Neuronal stem cell (in vitro differentiated cells): ENCODE data around the gene NECAB2.

Source experiments
- DNase-seq: peaks from one replicate; pipeline ENCODE4 v3.0.0-alpha.2; 2013; ENCODE audit warnings: low spot score
- H2AFZ ChIP-seq: one replicate; pipeline ENCODE4 v1.6.1; 2013; ENCODE audit warnings: mild to moderate bottlenecking, low read length, inconsistent platforms
- H2AK5ac ChIP-seq: 2 replicates; pipeline ENCODE4 v1.6.1; 2013; ENCODE audit warnings: low read depth, mild to moderate bottlenecking, inconsistent platforms, low read length, moderate library complexity, mixed read lengths
- H2BK120ac ChIP-seq: 2 replicates; pipeline ENCODE4 v1.6.1; 2013; ENCODE audit warnings: low read depth, mild to moderate bottlenecking, inconsistent platforms, low read length, moderate library complexity, mixed read lengths
- H2BK12ac ChIP-seq: one replicate; pipeline ENCODE4 v1.6.1; 2013; ENCODE audit warnings: low read length, inconsistent platforms
- H2BK15ac ChIP-seq: 2 replicates; pipeline ENCODE4 v1.6.1; 2013; ENCODE audit warnings: mild to moderate bottlenecking, low read length, inconsistent platforms, mixed read lengths
- H2BK5ac ChIP-seq: one replicate; pipeline ENCODE4 v1.6.1; 2013; ENCODE audit warnings: inconsistent platforms, mild to moderate bottlenecking, low read length, moderate library complexity
- H3K14ac ChIP-seq: one replicate; pipeline ENCODE4 v1.6.1; 2013; ENCODE audit warnings: low read length, inconsistent platforms
- H3K18ac ChIP-seq: 2 replicates; pipeline ENCODE4 v1.6.1; 2013; ENCODE audit warnings: low read length, inconsistent platforms
- H3K23ac ChIP-seq: 2 replicates; pipeline ENCODE4 v1.6.1; 2013; ENCODE audit warnings: low read depth, mild to moderate bottlenecking, mixed read lengths, low read length, inconsistent platforms; ENCODE audit not compliant: poor library complexity
- H3K27ac ChIP-seq: replicated peaks from 3 replicates; pipeline ENCODE4 v1.5.1; 2013; ENCODE audit warnings: low read length, inconsistent platforms
- H3K27me3 ChIP-seq, 3 experiments: 2 replicates each; pipeline ENCODE4 v1.6.1; 2013; ENCODE audit warnings: low read length in 3 of 3, mild to moderate bottlenecking in 2 of 3, inconsistent platforms in 1 of 3, low read depth in 1 of 3, mixed read lengths in 1 of 3, moderate library complexity in 1 of 3; ENCODE audit not compliant: control insufficient read depth in 3 of 3, insufficient read depth in 3 of 3
- H3K36me3 ChIP-seq, 2 donors: replicated peaks in 1 of 2; 2 replicates each; pipeline ENCODE4 v1.6.1; 2013; ENCODE audit warnings: low read length in 2 of 2; ENCODE audit not compliant: control insufficient read depth in 2 of 2, insufficient read depth in 2 of 2
- H3K4ac ChIP-seq: 2 replicates; pipeline ENCODE4 v1.6.1; 2013; ENCODE audit warnings: inconsistent platforms, mild to moderate bottlenecking, low read length, moderate library complexity
- H3K4me1 ChIP-seq, 2 donors: 1 replicate in 1 of 2; 2 replicates in 1 of 2; pipeline ENCODE4 v1.6.1; 2013; ENCODE audit warnings: low read length in 2 of 2, low read depth in 1 of 2; ENCODE audit not compliant: control insufficient read depth in 2 of 2, insufficient read depth in 1 of 2
- H3K4me2 ChIP-seq: one replicate; pipeline ENCODE4 v1.6.1; 2013; ENCODE audit warnings: mild to moderate bottlenecking, low read length, inconsistent platforms; ENCODE audit not compliant: insufficient read depth, poor library complexity, severe bottlenecking
- H3K4me3 ChIP-seq, 2 donors: 2 replicates each; pipeline ENCODE4 v1.5.1; 2013; ENCODE audit warnings: low read length in 2 of 2, mild to moderate bottlenecking in 2 of 2, inconsistent platforms in 1 of 2, moderate library complexity in 1 of 2
- H3K79me1 ChIP-seq: one replicate; pipeline ENCODE4 v1.6.1; 2013; ENCODE audit warnings: low read depth, mild to moderate bottlenecking, inconsistent platforms, low read length, moderate library complexity
- H3K9ac ChIP-seq: one replicate; pipeline ENCODE4 v1.6.1; 2013; ENCODE audit warnings: mild to moderate bottlenecking, low read depth, low read length, inconsistent platforms; ENCODE audit not compliant: poor library complexity
- H3K9me3 ChIP-seq, 2 donors: replicated peaks in 1 of 2; 2 replicates each; pipeline versions ENCODE3 to v1.6.1; 2013; ENCODE audit warnings: low read length in 2 of 2, mild to moderate bottlenecking in 2 of 2, inconsistent platforms in 1 of 2, low read depth in 1 of 2, mixed read lengths in 1 of 2, moderate library complexity in 1 of 2; ENCODE audit not compliant: control insufficient read depth in 2 of 2, insufficient read depth in 1 of 2
- H4K8ac ChIP-seq: one replicate; pipeline ENCODE4 v1.6.1; 2013; ENCODE audit warnings: low read depth, mild to moderate bottlenecking, inconsistent platforms, low read length, moderate library complexity
- H4K91ac ChIP-seq: one replicate; pipeline ENCODE4 v1.6.1; 2013; ENCODE audit warnings: low read length, low read depth, mild to moderate bottlenecking, inconsistent platforms; ENCODE audit not compliant: poor library complexity
- WGBS, 2 donors: extraction: QIAGEN DNeasy Blood & Tissue Kit; methylation state at CpG; one replicate each; pipeline ENCODE4 v1.1.7; 2013; ENCODE audit warnings: missing lambda C conversion rate in 2 of 2, mixed read lengths in 1 of 2; ENCODE audit not compliant: insufficient read length in 2 of 2, insufficient replicate concordance in 1 of 2; ENCODE audit errors: extremely low coverage in 2 of 2; 5-methylcytosine and 5-hydroxymethylcytosine counted together

NECAB2 gene

GRCh38 chr16:83951544-83951943 is 16.5 kb upstream of the NECAB2 start:
- H3K9ac ChIP-seq = no peak overlapping the region
- no peak overlapping the region for H2AFZ ChIP-seq
- no peak overlapping the region for H2BK15ac ChIP-seq
- peaks cover 11 to 22% of the 10 kb centered on the region in 2 donors for H3K4me1 ChIP-seq
- no peaks in the 10 kb centered on the region for H3K9me3 ChIP-seq
- no peak overlapping the region for H3K4me2 ChIP-seq
- no peak overlapping the region for H4K91ac ChIP-seq
- H3K27me3 ChIP-seq = peaks cover 0 to 5% (median 0%) of the 10 kb centered on the region in 3 experiments
- no peak overlapping the region for H3K18ac ChIP-seq
- H3K23ac ChIP-seq = no peak overlapping the region
- H2BK120ac ChIP-seq = no peak overlapping the region
- H2BK5ac ChIP-seq = no peak overlapping the region
- no peak overlapping the region for H4K8ac ChIP-seq
- peaks cover 2% of the 10 kb centered on the region for H3K79me1 ChIP-seq
- H2BK12ac ChIP-seq = no peak overlapping the region
- no peak overlapping the region for H2AK5ac ChIP-seq
- no peaks in the 10 kb centered on the region for H3K36me3 ChIP-seq
- no peak overlapping the region for H3K14ac ChIP-seq
- no peak for DNase-seq
- H3K4me3 ChIP-seq = no peak overlapping the region
- no peak overlapping the region for H3K4ac ChIP-seq
- no peak overlapping the region for H3K27ac ChIP-seq
- WGBS, 2 donors = no CpG with 5 or more reads among the region's 8 CpGs

- Histone ChIP-seq H2BK5ac (no peak overlapping the region), H3K79me1 (no peaks in the 10 kb centered on the region), H3K18ac (no peak overlapping the region), H4K8ac (no peak overlapping the region), H3K4me2 (no peak overlapping the region), H2AK5ac (no peak overlapping the region), H3K4me3 (no peak overlapping the region), H3K9ac (no peak overlapping the region), H3K23ac (no peak overlapping the region), H3K4me1 (peaks cover 11 to 22% of the 10 kb centered on the region in 2 donors), H3K14ac (no peak overlapping the region), H3K36me3 (no peaks in the 10 kb centered on the region), H3K27me3 (peaks cover 0 to 5% (median 0%) of the 10 kb centered on the region in 3 experiments), H3K9me3 (no peaks in the 10 kb centered on the region), H2BK12ac (no peak overlapping the region), H2BK120ac (no peak overlapping the region), H2AFZ (peak overlapping the region; percentile 72), H4K91ac (no peak overlapping the region), H3K4ac (no peak overlapping the region), H3K27ac (no peak overlapping the region), H2BK15ac (no peak overlapping the region)
- WGBS, 2 donors = no CpG with 5 or more reads among the region's 8 CpGs
- no peak for DNase-seq
Measured at GRCh38 chr16:83952587-83952939, 15.5 kb upstream of the NECAB2 start.

- Histone ChIP-seq H3K18ac (peak within 1 kb of the TSS; percentile 57), H3K23ac (peak within 1 kb of the TSS; percentile 85), H3K36me3 (no peaks in the 10 kb centered on the region), H2AK5ac (no peak within 1 kb of the TSS), H3K27ac (no peak within 1 kb of the TSS), H4K91ac (no peak within 1 kb of the TSS), H3K79me1 (no peaks in the 10 kb centered on the region), H2BK5ac (peak within 1 kb of the TSS; percentile 66), H2AFZ (peak within 1 kb of the TSS; percentile 72), H3K4me1 (peaks cover 11 to 22% of the 10 kb centered on the region in 2 donors), H3K14ac (peak within 1 kb of the TSS; percentile 82), H3K4me2 (peak within 1 kb of the TSS; percentile 56), H3K4me3 (peak within 1 kb of the TSS in 1 of 2 donors; percentile 30), H3K9ac (no peak within 1 kb of the TSS), H3K4ac (peak within 1 kb of the TSS; percentile 66), H4K8ac (peak within 1 kb of the TSS; percentile 17), H2BK12ac (no peak within 1 kb of the TSS), H3K9me3 (no peaks in the 10 kb centered on the region), H2BK15ac (peak within 1 kb of the TSS; percentile 49), H3K27me3 (peaks cover 0 to 5% (median 0%) of the 10 kb centered on the region in 3 experiments), H2BK120ac (no peak within 1 kb of the TSS)
- no peak for DNase-seq
- no CpG with 5 or more reads among the region's 30 CpGs for WGBS, 2 donors
Measured at GRCh38 chr16:83952940-83953795, 14.9 kb upstream of the NECAB2 start, which contains the start of gene OSGIN1. OSGIN1 (plus strand) TSS chr16:83953240; CDS start chr16:83957672, 4,432 bp downstream.

GRCh38 chr16:83953796-83954576 is 14.1 kb upstream of the NECAB2 start:
- no peak overlapping the region for H2BK120ac ChIP-seq
- WGBS, 2 donors = no CpG with 5 or more reads among the region's 19 CpGs
- H3K27ac ChIP-seq = no peak overlapping the region
- no peak overlapping the region for H2AK5ac ChIP-seq
- no peaks in the 10 kb centered on the region for H3K79me1 ChIP-seq
- peaks cover 0 to 5% (median 0%) of the 10 kb centered on the region in 3 experiments for H3K27me3 ChIP-seq
- H4K91ac ChIP-seq = no peak overlapping the region
- H3K4me2 ChIP-seq = peak overlapping the region; percentile 56
- H3K23ac ChIP-seq = peak overlapping the region; percentile 85
- peaks cover 11 to 22% of the 10 kb centered on the region in 2 donors for H3K4me1 ChIP-seq
- no peak overlapping the region for H2BK15ac ChIP-seq
- H2BK12ac ChIP-seq = no peak overlapping the region
- H4K8ac ChIP-seq = no peak overlapping the region
- peak overlapping the region; percentile 42 for H3K18ac ChIP-seq
- no peak overlapping the region for H3K14ac ChIP-seq
- no peak overlapping the region for H2BK5ac ChIP-seq
- H3K9me3 ChIP-seq = no peaks in the 10 kb centered on the region
- no peak overlapping the region for H3K4me3 ChIP-seq
- H3K4ac ChIP-seq = no peak overlapping the region
- no peak overlapping the region for H3K9ac ChIP-seq
- DNase-seq = no peak
- peak overlapping the region; percentile 72 for H2AFZ ChIP-seq
- no peaks in the 10 kb centered on the region for H3K36me3 ChIP-seq
